Uterus (tissue), 2 donors: Measurements from ENCODE around the gene ZNF652.

Source experiments
- CTCF ChIP-seq, 4 experiments: fragments of 200-600 bp in 2 of 4; fragments of 450-650 bp in 2 of 4; sonication (generic) in 2 of 4; IDR thresholded peaks; one replicate each; pipeline ENCODE4 v1.5.1; 2016 to 2019; ENCODE audit warnings: antibody characterized with exemption in 4 of 4, mild to moderate bottlenecking in 2 of 4, moderate library complexity in 1 of 4
- POLR2A ChIP-seq, 2 donors: fragments of 450-650 bp; IDR thresholded peaks; one replicate each; pipeline ENCODE4 v1.6.1; 2016; ENCODE audit warnings: antibody characterized with exemption in 2 of 2, mild to moderate bottlenecking in 1 of 2, moderate library complexity in 1 of 2

- TF ChIP-seq CTCF (IDR thresholded peaks at IDR 0.05): no peak
- TF ChIP-seq POLR2A (IDR thresholded peaks at IDR 0.05): no peak
Measured at GRCh38 chr17:49352587-49353154, 9.4 kb downstream of the ZNF652 start.
